Left lung (tissue), 10 donors: ENCODE measurements around the gene BNC2. TPM values are rescaled to one million over a fixed set of nuclear protein-coding genes. Genes with fewer than 3 reads are reported as not detected.

Experiments used
- ATAC-seq: fragments of 200-7000 bp; cut with Tn5 transposase; one replicate; pipeline ENCODE4 v1.9.1; 2020; ENCODE audit warnings: moderate library complexity
- DNase-seq, 4 donors: peaks; one replicate each; pipeline ENCODE4 v3.0.0-alpha.2; 2013 to 2020
- H3K27ac ChIP-seq, 2 donors: fragments of 200-600 bp; sonication (generic) in 1 of 2; one replicate each; pipeline versions ENCODE4 v1.5.0 to v1.8.0; 2020 to 2021
- H3K27me3 ChIP-seq, 2 donors: fragments of 200-600 bp; sonication (generic) in 1 of 2; one replicate each; pipeline versions ENCODE4 v1.5.0 to v1.8.0; 2020 to 2021
- H3K36me3 ChIP-seq, 2 donors: fragments of 200-600 bp; sonication (generic) in 1 of 2; one replicate each; pipeline versions ENCODE4 v1.5.0 to v1.8.0; 2020 to 2021
- H3K4me1 ChIP-seq, 2 donors: fragments of 200-600 bp; one replicate each; pipeline ENCODE4 v1.8.0; 2021
- H3K4me3 ChIP-seq, 2 donors: fragments of 200-600 bp; sonication (generic) in 1 of 2; one replicate each; pipeline versions ENCODE4 v1.5.0 to v1.8.0; 2020 to 2021; ENCODE audit warnings: mild to moderate bottlenecking in 1 of 2
- H3K9me3 ChIP-seq, 2 donors: fragments of 200-600 bp; sonication (generic) in 1 of 2; one replicate each; pipeline versions ENCODE4 v1.5.0 to v1.8.0; 2020 to 2021
- intact Hi-C, 2 donors: fragments of 100-400 bp; cut with DNase I; formaldehyde crosslinking; loops; one replicate each; pipeline versions ENCODE4 v1.11.2 to v1.14.2; 2022
- polyA plus RNA-seq, 6 donors: library from polyadenylated mRNA; unstranded; fragments of 120-200 nt; gene quantifications; one replicate each; pipeline ENCODE4 v1.2.1, GENCODE V29; 2013; ENCODE audit not compliant: insufficient read length in 6 of 6
- total RNA-seq, 2 donors: library from RNA; stranded (reverse); fragmentation: NEBNext Ultra II Directional; extraction: Animal tissue kit (Norgen Biotek cat#: 25700); gene quantifications; one replicate each; pipeline ENCODE4 v1.2.1, GENCODE V29; 2021
- TF ChIP-seq, protein P1 (sequence below), 2 donors: fragments of 200-600 bp; sonication (generic) in 1 of 2; IDR thresholded peaks; one replicate each; pipeline versions ENCODE4 v1.5.0 to v1.8.0; 2021; ENCODE audit warnings: antibody characterized with exemption in 2 of 2
- donor health status: DM: no; HTN: yes; CAD: no.
- donor health status: DM: no; HTN: no; CAD: no.

The BNC2 gene
- total and polyA plus RNA-seq, 8 donors: 9.6 to 19.3 (median 12.9) TPM

DNA sequence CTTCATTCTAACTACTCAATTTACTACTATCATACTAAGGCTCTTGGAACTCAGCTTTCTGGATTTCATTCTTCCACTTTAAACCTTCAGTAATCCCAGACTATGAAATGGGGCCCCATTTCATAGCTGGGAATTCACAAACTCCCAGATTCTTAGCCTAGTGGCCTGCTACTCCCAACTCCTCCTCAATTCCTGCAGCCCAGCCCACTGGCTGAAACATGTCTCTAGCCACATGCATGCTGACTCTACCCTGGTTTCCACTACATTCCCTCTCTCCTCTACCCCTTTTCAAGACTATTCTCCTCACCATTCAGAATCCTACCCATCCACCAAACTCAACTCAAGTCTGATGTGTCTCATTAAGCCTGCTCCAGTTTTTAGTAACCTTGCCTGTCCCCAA, 370.6 kb downstream of the BNC2 start:
- ATAC-seq (no peak), DNase-seq (no peak)
- TF ChIP-seq, protein P1, sequence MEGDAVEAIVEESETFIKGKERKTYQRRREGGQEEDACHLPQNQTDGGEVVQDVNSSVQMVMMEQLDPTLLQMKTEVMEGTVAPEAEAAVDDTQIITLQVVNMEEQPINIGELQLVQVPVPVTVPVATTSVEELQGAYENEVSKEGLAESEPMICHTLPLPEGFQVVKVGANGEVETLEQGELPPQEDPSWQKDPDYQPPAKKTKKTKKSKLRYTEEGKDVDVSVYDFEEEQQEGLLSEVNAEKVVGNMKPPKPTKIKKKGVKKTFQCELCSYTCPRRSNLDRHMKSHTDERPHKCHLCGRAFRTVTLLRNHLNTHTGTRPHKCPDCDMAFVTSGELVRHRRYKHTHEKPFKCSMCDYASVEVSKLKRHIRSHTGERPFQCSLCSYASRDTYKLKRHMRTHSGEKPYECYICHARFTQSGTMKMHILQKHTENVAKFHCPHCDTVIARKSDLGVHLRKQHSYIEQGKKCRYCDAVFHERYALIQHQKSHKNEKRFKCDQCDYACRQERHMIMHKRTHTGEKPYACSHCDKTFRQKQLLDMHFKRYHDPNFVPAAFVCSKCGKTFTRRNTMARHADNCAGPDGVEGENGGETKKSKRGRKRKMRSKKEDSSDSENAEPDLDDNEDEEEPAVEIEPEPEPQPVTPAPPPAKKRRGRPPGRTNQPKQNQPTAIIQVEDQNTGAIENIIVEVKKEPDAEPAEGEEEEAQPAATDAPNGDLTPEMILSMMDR (IDR thresholded peaks at IDR 0.05): no peak
- Histone ChIP-seq H3K4me1 (no peaks in the 10 kb centered on the region), H3K27me3 (no peaks in the 10 kb centered on the region), H3K27ac (no peak overlapping the region), H3K9me3 (no peaks in the 10 kb centered on the region), H3K4me3 (no peak overlapping the region), H3K36me3 (no peaks in the 10 kb centered on the region)
- intact Hi-C loops: no loop called here

DNA sequence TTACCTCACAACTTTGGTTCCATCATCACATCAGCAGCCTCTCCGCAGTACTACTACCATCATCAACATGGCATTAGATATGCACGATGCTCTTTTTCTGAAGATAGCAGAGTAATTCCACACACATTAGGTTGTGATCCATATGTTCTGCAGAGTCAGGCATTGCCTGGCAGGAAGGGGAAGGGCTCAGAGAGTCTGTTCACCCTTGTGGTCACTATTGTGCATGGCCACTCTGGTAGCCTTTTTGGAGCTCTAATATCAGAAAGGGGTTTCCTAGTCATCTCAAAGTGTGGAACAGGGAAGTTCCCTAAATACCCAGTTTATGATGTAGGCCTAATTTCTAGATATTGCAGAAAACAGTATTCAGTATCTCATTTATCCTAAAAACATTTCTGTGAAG, 373.6 kb downstream of the BNC2 start:
- Histone ChIP-seq H3K27me3 (no peaks in the 10 kb centered on the region), H3K4me3 (no peak overlapping the region), H3K36me3 (no peaks in the 10 kb centered on the region), H3K27ac (no peak overlapping the region), H3K9me3 (no peaks in the 10 kb centered on the region), H3K4me1 (no peaks in the 10 kb centered on the region)
- ATAC-seq (no peak), DNase-seq (no peak)
- intact Hi-C loops: no loop called here
- TF ChIP-seq, protein P1 (IDR thresholded peaks at IDR 0.05): no peak

DNA sequence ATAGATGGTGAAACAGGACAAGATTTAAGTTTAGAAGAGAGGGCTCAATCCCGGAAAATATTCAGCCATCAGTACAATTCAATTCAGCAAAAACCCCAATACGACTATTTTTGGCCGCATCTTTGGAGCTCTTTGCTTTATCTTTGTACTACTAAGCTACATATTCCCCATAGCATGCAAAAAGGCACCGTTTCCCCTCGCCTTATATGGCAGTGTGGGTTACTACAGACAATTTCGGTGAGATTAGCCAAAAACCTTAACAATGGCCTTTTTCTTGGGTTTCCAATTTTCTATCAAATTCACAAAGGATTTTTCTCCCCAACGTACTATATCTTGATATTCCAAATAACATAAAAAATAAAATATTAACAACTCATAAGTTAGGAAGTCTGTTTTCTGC, 382.6 kb downstream of the BNC2 start:
- intact Hi-C loops: no loop called here
- TF ChIP-seq, protein P1 (IDR thresholded peaks at IDR 0.05): no peak
- Histone ChIP-seq H3K36me3 (no peaks in the 10 kb centered on the region), H3K4me1 (no peaks in the 10 kb centered on the region), H3K4me3 (no peak overlapping the region), H3K27me3 (no peaks in the 10 kb centered on the region), H3K9me3 (no peaks in the 10 kb centered on the region), H3K27ac (no peak overlapping the region)
- no peak for ATAC-seq
- no peak for DNase-seq

DNA sequence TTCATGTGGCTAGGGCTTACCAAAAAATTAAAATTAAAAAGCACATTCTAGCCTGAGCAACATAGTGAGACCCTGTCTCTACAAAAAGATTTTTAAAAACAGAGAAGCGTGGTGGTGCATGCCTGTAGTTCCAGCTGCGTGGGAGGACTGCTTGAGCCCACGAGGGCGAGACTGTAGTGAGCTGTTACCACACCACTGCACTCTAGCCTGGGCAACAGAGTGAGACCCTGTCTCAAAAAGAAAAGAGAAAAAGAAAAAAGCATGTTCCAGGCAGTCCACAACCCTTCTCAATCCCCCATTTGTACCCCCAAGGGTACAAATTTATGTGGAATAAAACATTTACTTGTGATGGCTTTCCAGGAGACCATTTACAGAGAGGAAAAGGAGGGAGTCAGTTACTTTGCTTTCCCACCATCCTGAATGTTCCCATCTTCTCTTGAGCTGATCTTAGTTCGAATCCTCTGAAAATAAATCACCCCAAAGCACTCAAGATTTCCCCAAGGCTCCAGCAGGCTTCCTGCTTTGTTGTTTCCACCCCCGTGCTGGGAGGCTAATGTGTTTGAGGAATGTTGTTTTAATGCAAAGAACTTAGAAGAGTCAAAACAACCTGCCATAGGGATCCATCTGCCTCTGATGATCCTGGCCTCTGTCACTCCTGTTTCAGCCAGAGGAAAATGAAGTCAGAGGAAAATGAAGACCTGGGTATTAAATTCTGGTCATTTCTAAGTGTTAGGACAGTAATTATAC, 384.7 kb downstream of the BNC2 start:
- Histone ChIP-seq H3K27ac (no peak overlapping the region), H3K36me3 (no peaks in the 10 kb centered on the region), H3K4me1 (no peaks in the 10 kb centered on the region), H3K27me3 (no peaks in the 10 kb centered on the region), H3K9me3 (no peaks in the 10 kb centered on the region), H3K4me3 (no peak overlapping the region)
- no peak for DNase-seq
- intact Hi-C loops: no loop called here
- TF ChIP-seq, protein P1 (IDR thresholded peaks at IDR 0.05): no peak
- no peak for ATAC-seq

DNA sequence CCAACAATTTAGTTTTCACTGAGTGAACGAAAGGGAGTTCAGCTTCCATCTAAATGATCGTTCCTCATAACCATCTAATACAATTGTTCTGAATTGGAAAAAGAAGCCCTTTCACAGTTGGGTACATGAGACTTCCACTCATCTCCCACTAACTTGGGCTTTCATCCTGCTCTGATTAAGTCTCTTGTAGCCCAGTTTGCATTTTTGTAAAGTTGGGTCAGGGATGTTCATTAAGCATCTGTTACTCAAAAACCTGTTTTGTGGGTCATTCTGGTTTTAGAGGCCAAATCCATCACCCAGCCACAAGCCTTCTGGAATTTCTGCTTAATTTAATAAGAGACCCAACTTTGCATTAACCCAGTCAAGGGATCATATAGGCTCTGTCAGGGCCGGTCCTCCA, 385.3 kb downstream of the BNC2 start:
- DNase-seq (no peak), ATAC-seq (no peak)
- Histone ChIP-seq H3K36me3 (no peaks in the 10 kb centered on the region), H3K27me3 (no peaks in the 10 kb centered on the region), H3K27ac (no peak overlapping the region), H3K9me3 (no peaks in the 10 kb centered on the region), H3K4me3 (no peak overlapping the region), H3K4me1 (no peaks in the 10 kb centered on the region)
- TF ChIP-seq, protein P1 (IDR thresholded peaks at IDR 0.05): no peak
- intact Hi-C loops: no loop called here
